ENCODE results near the gene SNX12. TPM values are rescaled to one million over a fixed set of nuclear protein-coding genes. Genes with fewer than 3 reads are reported as not detected.

Gene SNX12
- polyA plus RNA-seq, 1 donor from 2014 or later, result 71.2 TPM

- TF ChIP-seq MXI1 (conservative IDR thresholded peaks at IDR 0.05; ENCODE audit: poor library complexity, severe bottlenecking), result no peak
- TF ChIP-seq TAF1 (IDR thresholded peaks at IDR 0.05; ENCODE audit: low read depth), result no peak
- TF ChIP-seq EZH2 (IDR thresholded peaks at IDR 0.05; ENCODE audit: borderline replicate concordance, insufficient read depth, low read length, poor library complexity, severe bottlenecking), result no peak
- no peak for TF ChIP-seq EP300 (conservative IDR thresholded peaks at IDR 0.05; ENCODE audit: poor library complexity, severe bottlenecking)
- TF ChIP-seq RAD21 (conservative IDR thresholded peaks at IDR 0.05), result no peak
- TF ChIP-seq POLR2AphosphoS5 (IDR thresholded peaks at IDR 0.05), result no peak
- no peak for TF ChIP-seq SMC3 (conservative IDR thresholded peaks at IDR 0.05; ENCODE audit: poor library complexity)
- TF ChIP-seq REST (IDR thresholded peaks at IDR 0.05; ENCODE audit: borderline replicate concordance), result no peak
- TF ChIP-seq, protein P1, sequence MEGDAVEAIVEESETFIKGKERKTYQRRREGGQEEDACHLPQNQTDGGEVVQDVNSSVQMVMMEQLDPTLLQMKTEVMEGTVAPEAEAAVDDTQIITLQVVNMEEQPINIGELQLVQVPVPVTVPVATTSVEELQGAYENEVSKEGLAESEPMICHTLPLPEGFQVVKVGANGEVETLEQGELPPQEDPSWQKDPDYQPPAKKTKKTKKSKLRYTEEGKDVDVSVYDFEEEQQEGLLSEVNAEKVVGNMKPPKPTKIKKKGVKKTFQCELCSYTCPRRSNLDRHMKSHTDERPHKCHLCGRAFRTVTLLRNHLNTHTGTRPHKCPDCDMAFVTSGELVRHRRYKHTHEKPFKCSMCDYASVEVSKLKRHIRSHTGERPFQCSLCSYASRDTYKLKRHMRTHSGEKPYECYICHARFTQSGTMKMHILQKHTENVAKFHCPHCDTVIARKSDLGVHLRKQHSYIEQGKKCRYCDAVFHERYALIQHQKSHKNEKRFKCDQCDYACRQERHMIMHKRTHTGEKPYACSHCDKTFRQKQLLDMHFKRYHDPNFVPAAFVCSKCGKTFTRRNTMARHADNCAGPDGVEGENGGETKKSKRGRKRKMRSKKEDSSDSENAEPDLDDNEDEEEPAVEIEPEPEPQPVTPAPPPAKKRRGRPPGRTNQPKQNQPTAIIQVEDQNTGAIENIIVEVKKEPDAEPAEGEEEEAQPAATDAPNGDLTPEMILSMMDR (IDR thresholded peaks at IDR 0.05; ENCODE audit: poor library complexity, severe bottlenecking), result no peak
- Histone ChIP-seq H2AFZ (ENCODE audit: low read depth, low read length) (no peak overlapping the region), H3K9me3 (ENCODE audit: low read length) (no peaks in the 10 kb centered on the region), H3K27ac (ENCODE audit: low read length) (no peak overlapping the region), H4K20me1 (ENCODE audit: insufficient read depth) (no peaks in the 10 kb centered on the region), H3K36me3 (ENCODE audit: insufficient read depth, low read length) (no peaks in the 10 kb centered on the region), H3K79me2 (replicated peaks; ENCODE audit: insufficient read depth, low read length) (no peaks in the 10 kb centered on the region), H3F3A (ENCODE audit: insufficient read depth, low read length, poor library complexity, severe bottlenecking) (no peaks in the 10 kb centered on the region), H3K27me3 (ENCODE audit: insufficient read depth, low read depth, low read length) (no peaks in the 10 kb centered on the region), H3K9ac (ENCODE audit: low read length) (no peak overlapping the region), H3K9me2 (ENCODE audit: insufficient read depth, low read length) (no peaks in the 10 kb centered on the region), H3K4me2 (ENCODE audit: low read length) (no peak overlapping the region), H3K4me3 (ENCODE audit: low read length) (no peak overlapping the region)
Measured at GRCh38 chrX:71017396-71017939, 50.7 kb downstream of the SNX12 start.

Small RNA genes lying within 50 kb of the gene (small RNA-seq; reads per million reads assigned to genes)
- gene CXorf65, result 0 reads per million in 3 experiments
- gene RNU1-56P, result 0 to 4.1 (median 0.10) reads per million in 3 experiments

Other genes with a start within 250 kb of the SNX12 start
- not detected in 2 replicates for gene TEX11, start 159.6 kb downstream of the SNX12 start, polyA plus RNA-seq
- 1.5 and 2.2 TPM in 2 replicates for gene SLC7A3, start 137.2 kb downstream of the SNX12 start, polyA plus RNA-seq
- gene FOXO4, start 27.5 kb upstream of the SNX12 start, polyA plus RNA-seq, result 1.9 and 3.1 TPM in 2 replicates
- gene CXorf65, start 38.4 kb upstream of the SNX12 start, polyA plus RNA-seq, result not detected in 2 replicates
- not detected in 2 replicates for gene IL2RG, start 43.2 kb upstream of the SNX12 start, polyA plus RNA-seq
- gene MED12, start 50.3 kb upstream of the SNX12 start, polyA plus RNA-seq, result 5.6 and 28.2 TPM in 2 replicates
- 11.7 and 20.0 TPM in 2 replicates for gene NLGN3, start 76.5 kb upstream of the SNX12 start, polyA plus RNA-seq
- 0.18 TPM in 1 of 2 replicates, not detected in the other for gene GJB1, start 154.9 kb upstream of the SNX12 start, polyA plus RNA-seq
- gene ZMYM3, start 185.8 kb upstream of the SNX12 start, polyA plus RNA-seq, result 32.8 and 37.2 TPM in 2 replicates
- gene NONO, start 215.3 kb upstream of the SNX12 start, polyA plus RNA-seq, result 436 and 444 TPM in 2 replicates
- 2.8 and 5.4 TPM in 2 replicates for gene ITGB1BP2, start 233.4 kb upstream of the SNX12 start, polyA plus RNA-seq